Activated gamma-delta T cell treated with anti-CD3 and anti-CD28 coated beads, Interleukin-2, amount 50 U/mL, for 16 hours (primary cell): Measurements from ENCODE around the gene GGN.
A peak's percentile ranks its signal among the peaks of the same experiment; 100 is the strongest.
"Not testable (repeated sequence)": the region's sequence is repeated elsewhere in the genome, so short reads cannot be mapped to it uniquely, and the experiment has no call there.

ENCODE experiments used
- DNase-seq: peaks from one replicate; pipeline ENCODE4 v3.0.0-alpha.2; 2020; ENCODE audit warnings: low read depth

Gene GGN

DNA sequence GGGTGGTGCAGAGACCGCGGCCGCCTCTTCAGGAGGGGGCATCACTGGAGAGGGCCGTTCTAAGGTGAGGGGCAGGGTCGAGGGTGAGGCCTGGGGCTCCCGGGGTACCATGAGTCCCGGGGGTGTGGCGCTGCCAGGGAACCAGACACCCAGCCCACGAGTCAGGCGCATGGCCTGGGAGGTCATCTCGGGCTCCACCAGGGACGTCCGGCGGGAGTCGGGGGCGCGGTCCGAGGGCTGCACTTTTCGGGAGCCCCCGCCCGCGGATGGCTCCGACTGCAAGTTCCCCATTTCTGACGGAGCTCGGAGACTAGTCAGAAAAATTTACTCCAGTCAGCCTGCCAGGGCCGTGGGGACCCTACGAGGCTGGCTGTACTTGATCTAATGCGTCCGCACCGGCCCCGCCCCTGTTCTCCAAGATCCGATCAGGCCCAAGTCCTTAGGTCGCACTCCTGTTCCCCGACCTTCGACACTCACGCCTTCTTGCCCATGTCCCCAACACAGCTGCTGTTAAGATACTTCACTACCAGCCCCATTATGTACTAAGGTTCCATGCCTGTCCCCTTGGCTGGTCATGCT, 774 bp downstream of the GGN start:
- no peak for DNase-seq

- DNase-seq, result no peak
These were observed 1.4 kb downstream of the GGN start for GRCh38 chr19:38386300-38386970.

GRCh38 chr19:38385804-38386257, 2.0 kb downstream of the GGN start:
- DNase-seq, result no peak

DNA sequence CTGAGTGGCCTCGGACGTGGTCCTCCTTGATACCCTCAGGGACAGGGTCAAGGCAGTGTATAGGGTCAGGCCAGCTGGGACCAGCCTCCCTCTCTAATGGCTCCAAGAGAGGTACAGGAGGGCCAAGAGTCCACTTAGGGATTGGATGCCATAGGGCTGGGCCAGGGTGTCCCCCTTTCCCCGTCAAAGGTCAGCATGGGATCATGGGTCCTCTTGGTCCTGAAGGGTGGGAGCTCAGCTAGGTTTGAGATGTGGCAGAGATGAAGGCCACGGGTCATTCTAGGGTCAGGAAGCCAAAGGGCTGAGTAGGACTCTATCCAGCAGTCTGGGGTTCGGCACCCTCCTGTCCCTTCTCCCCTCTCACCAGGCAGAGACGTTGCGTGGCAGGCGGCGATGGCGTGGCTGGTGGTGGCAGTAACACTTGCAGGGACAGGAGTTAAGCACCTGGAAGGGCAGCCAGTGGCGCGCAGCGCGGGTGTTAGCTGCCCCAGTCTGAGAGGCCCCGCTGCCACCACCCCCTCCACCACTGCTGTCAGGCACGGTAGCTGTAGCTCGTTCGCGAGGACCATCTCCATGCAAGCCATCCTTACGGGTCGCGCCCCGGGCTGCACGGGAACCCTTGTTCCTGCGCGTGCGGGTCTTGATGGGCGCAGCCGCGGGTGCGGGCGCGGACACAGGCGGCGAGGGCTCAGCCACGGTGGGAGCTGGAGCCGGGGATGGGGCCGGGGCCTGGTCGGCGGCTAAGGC, 2.6 kb downstream of the GGN start:
- DNase-seq, result no peak

DNA sequence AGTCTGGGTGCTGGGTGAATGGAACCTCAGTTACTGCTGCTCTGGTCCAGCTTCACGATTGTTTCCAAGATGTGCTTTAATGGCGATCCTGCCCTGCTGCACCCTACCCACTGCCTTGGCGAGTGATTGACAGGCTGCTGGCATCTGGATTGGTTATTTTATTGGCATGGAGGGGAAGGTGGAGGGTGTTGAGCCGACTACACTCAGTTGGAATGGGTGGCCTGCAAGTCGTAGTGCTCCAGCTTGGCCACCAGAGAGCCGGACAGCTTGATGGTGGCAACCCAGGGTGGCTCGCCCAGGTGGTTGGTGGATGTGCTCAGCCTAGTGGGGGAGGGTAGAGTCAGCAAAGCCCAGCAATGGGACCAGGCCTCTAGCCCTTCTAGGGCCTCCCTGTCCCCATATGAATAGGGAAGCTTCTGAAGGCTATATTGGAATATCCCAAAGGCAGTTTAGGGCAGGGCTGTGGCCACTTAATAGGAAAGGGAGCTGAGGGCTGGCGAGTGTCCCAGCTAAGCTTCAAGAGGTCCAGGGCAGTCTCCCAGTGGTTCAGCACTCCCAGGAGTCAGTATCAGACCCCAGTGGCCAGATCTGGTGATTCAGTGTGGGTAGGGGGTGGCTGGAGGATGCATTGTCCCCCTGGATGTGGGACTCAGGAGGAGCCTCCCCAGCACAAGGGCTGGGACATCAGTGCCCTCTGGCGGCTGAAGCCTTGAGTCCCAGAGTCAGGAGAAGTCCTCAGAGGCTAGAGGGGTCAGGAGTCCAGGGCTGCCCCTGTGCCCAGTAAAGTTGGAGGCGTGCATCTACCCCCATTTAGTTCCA, 3.4 kb downstream of the GGN start:
- no peak for DNase-seq

GRCh38 chr19:38383743-38384142, 4.1 kb downstream of the GGN start:
- no peak for DNase-seq

- DNase-seq, result no peak
These were observed 4.7 kb downstream of the GGN start for GRCh38 chr19:38383184-38383583.

DNA sequence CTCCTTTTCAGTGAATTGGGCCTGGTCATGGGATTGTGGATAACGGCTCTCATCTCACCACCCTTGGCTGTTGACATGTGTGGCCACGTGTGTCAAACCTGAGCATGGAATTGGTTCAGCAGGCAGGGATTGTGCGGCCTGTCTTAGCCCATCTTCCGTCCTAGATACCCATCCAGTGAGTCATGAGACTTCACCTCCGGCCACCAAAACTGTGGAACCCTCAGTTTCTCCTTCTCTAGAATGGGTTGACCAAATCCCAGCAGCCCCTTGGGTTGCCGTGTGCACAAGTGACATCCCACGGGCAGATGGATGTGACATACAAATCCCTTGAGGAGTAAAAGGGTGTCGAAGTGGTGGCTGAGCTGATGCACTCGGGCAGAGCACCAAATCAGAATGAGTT, 6.7 kb downstream of the GGN start:
- DNase-seq, result no peak

GRCh38 chr19:38378866-38379265, 9.0 kb downstream of the GGN start:
- DNase-seq, result no peak

- no peak for DNase-seq
These were observed 10.8 kb downstream of the GGN start for GRCh38 chr19:38377052-38377451.

GRCh38 chr19:38376576-38376975, 11.3 kb downstream of the GGN start:
- DNase-seq, result no peak

DNA sequence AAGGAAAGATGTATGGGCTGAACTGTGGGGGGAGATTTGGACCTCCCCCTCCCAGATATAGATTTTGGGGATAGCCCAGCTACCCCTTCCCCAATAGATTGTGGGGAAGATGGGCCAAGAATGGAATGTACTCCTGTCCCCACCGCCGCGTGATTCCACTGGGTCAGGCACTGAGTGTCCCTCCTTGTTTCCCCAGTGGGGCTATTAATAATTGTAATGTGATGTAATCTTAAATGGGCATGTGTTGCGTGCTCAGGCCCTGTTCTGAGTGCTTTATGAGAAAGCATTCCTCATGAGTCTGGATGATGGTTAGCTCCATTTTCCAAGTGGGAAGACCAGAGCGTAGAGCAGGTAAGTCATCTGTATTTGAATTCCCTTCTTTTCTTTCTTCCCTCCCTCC, 12.1 kb downstream of the GGN start:
- DNase-seq, result no peak

DNA sequence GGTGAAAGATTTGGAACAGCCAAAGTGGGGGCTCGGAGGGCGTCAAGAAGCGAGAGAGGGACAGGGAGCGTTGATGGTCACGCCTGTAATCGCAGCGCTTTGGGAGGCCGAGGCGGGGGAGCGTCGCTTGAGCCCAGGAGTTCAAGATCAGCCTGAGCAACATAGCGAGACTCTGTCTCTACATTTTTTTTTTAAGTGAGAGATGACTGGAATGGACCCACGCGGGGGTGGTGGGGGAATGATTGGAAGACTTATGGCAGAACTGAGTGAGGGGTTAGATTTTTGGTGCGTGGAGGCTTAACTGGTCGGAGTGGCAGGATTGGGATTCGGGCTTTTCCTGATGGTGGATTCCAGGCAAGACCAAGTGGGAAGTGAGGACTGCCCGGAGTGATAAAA, 12.7 kb downstream of the GGN start:
- DNase-seq, result no peak

DNA sequence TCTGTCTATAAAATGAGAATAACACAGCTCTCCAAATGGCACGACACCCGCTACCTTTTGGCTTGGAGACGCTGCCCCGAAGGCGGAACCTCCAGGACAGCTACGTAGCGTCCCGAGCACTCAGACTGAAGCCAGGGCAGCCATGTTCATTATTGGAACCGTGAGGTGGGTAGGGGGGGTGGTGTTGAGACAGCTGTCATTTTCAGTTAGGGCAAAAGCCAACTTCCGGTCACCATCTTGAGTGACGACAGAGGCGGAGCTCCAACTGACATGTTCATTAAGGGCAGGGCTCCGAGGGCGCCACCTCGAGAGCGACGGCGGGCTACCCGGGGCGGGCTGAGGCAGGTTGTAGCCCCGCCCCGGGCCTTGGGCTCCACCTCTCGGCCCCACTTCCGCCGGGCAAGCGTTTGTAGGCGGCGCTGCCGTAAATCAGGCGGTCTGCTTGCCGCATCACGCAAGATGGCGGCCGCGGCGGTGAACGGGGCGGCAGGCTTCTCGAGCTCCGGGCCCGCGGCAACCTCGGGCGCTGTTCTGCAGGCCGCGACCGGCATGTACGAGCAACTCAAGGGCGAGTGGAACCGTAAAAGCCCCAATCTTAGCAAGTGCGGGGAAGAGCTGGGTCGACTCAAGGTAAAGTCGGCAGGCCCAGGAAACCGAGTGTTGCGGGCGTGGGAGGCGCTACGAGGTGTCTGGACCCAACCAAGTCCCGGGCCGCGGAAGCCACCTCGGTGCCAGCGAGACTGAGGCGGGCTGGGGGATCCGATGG, 13.3 kb downstream of the GGN start, which contains the start of gene PSMD8:
PSMD8 (plus strand) TSS at position 240 of the 766 bp plus-strand sequence; CDS start at position 271, 31 bp downstream.
- peak; percentile 94 for DNase-seq

GRCh38 chr19:38373907-38374331, 13.9 kb downstream of the GGN start:
- DNase-seq, result no peak

DNA sequence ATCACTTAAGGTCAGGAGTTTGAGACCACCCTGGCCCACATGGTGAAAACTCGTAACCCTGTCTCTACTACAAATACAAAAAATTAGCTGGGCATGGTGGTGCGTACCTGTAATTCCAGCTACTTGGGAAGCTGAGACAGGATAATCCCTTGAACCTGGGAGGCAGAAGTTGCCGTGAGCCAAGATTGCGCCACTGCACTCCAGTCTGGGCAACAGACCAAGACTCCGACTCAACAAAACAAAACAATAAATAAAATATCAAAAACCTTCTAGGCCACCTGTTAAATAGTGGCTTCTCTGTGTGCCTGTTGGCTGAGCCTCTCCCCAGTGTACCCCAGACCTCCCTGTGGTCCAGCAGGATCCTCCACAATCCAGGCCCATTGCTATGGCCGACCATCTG, 16.8 kb downstream of the GGN start:
- no peak for DNase-seq

DNA sequence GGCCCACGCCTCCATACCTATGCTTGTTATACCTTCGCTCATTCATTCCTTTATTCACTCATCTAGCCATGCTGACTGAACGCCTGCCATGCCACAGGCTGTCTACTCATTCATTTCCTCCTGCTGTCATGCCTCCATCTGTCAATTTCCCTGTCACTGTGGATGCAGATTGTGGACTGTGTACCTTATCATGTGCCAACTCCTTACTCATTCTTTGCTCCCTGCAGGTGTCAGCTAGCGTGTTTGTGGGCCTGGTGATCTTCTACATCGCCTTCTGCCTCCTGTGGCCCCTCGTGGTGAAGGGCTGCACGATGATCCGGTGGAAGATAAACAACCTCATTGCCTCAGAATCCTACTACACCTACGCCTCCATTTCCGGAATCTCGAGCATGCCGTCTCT, 17.5 kb downstream of the GGN start:
- no peak for DNase-seq

- DNase-seq, result no peak
These were observed 18.2 kb downstream of the GGN start for GRCh38 chr19:38369584-38369983.

- DNase-seq, result no peak
These were observed 20.8 kb downstream of the GGN start for GRCh38 chr19:38367041-38367440.

DNA sequence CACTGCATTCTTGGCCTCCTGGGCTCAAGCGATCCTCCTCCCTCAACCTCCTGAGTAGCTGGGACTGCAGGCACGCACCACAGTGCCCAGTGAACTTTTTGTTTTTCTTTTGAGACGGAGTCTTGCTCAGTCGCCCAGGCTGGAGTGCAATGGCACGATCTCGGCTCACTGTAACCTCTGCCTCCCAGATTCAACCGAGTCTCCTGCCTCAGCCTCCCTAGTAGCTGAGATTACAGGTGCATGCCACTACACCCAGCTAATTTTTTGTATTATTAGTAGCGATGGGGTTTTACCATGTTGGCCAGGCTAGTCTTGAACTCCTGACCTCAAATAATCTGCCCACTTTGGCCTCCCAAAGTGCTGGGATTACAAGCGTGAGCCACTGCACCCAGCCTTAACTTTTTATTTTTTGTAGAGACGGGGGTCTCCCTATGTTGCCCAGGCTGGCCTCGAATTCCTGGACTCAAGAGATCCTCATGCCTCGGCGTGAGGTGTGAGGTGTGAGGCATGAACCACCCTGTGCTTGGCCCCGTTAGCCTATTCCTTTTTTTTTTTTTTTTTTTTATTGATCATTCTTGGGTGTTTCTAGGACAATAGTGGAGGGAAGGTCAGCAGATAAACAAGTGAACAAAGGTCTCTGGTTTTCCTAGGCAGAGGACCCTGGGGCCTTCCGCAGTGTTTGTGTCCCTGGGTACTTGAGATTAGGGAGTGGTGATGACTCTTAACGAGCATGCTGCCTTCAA, 24.7 kb downstream of the GGN start:
- DNase-seq, result not testable (repeated sequence)
